K562 (cell line): ENCODE data around the gene CARD9. TPM values are rescaled to one million over a fixed set of nuclear protein-coding genes. Genes with fewer than 3 reads are reported as not detected.

Experiments used
- CLOCK ChIP-seq: fragments of 250-450 bp; sonication (Bioruptor Pico); IDR thresholded peaks from 2 replicates; pipeline ENCODE4 v1.4.0; 2020; ENCODE audit warnings: mild to moderate bottlenecking, moderate library complexity, borderline replicate concordance
- DACH1 ChIP-seq: fragments of 450-650 bp; IDR thresholded peaks from 2 replicates; pipeline ENCODE4 v1.6.1; 2018; ENCODE audit not compliant: partially characterized antibody
- EHMT2 ChIP-seq: fragments of 450-650 bp; IDR thresholded peaks from 2 replicates; pipeline ENCODE4 v1.6.1; 2018; ENCODE audit warnings: antibody characterized with exemption
- ELK3 ChIP-seq: fragments of 450-650 bp; formaldehyde crosslinking; IDR thresholded peaks from 2 replicates; pipeline ENCODE4 v1.4.0; 2020; ENCODE audit warnings: mild to moderate bottlenecking
- JUN ChIP-seq, 2 experiments: sonication (generic) in 1 of 2; formaldehyde crosslinking in 1 of 2; IDR thresholded peaks; 2 replicates each; pipeline versions ENCODE4 v1.6.1 to v1.8.0; 2012 to 2022; ENCODE audit warnings: borderline replicate concordance in 2 of 2, mild to moderate bottlenecking in 2 of 2, improper control_type of control experiment in 1 of 2, low read depth in 1 of 2, low read length in 1 of 2, missing genetic modification reagents in 1 of 2
- NCOR1 ChIP-seq: fragments of 450-650 bp; IDR thresholded peaks from 2 replicates; pipeline ENCODE4 v1.6.1; 2016; ENCODE audit warnings: mild to moderate bottlenecking, moderate library complexity
- NFXL1 ChIP-seq: fragments of 450-650 bp; formaldehyde crosslinking; IDR thresholded peaks from 2 replicates; pipeline ENCODE4 v1.4.0; 2021; ENCODE audit warnings: mild to moderate bottlenecking
- PBX2 ChIP-seq, 2 experiments: IDR thresholded peaks in 1 of 2; conservative IDR thresholded peaks in 1 of 2; 2 replicates each; pipeline ENCODE4 v1.6.1; 2016; ENCODE audit warnings: low read depth in 2 of 2, mild to moderate bottlenecking in 1 of 2, missing compliant biosample characterization in 1 of 2, missing genetic modification characterization in 1 of 2, moderate library complexity in 1 of 2
- PPARD ChIP-seq: fragments of 250-450 bp; sonication (Bioruptor Pico); IDR thresholded peaks from 2 replicates; pipeline ENCODE4 v1.8.0; 2022; ENCODE audit warnings: inconsistent platforms, mild to moderate bottlenecking, moderate library complexity
- PTTG1 ChIP-seq: fragments of 450-650 bp; IDR thresholded peaks from 2 replicates; pipeline ENCODE4 v1.6.1; 2016; ENCODE audit warnings: low read depth, mild to moderate bottlenecking, missing genetic modification characterization, missing compliant biosample characterization
- SRSF1 ChIP-seq: fragments of 200-400 bp; formaldehyde crosslinking; IDR thresholded peaks from 2 replicates; pipeline ENCODE4 v1.6.1; 2017; ENCODE audit warnings: mild to moderate bottlenecking, low read depth, low read length, moderate library complexity
- STAG1 ChIP-seq: sonication (generic); formaldehyde crosslinking; IDR thresholded peaks from 2 replicates; pipeline ENCODE4 v1.5.0; 2020; ENCODE audit warnings: missing genetic modification reagents, borderline replicate concordance
- TAF1 ChIP-seq: IDR thresholded peaks from 2 replicates; pipeline ENCODE4 v1.6.1; 2011; ENCODE audit warnings: mild to moderate bottlenecking, low read length, moderate library complexity; ENCODE audit not compliant: insufficient read depth, control insufficient read depth, severe bottlenecking; ENCODE audit errors: extremely low read depth
- TAL1 ChIP-seq: fragments of 450-650 bp; IDR thresholded peaks from 2 replicates; pipeline ENCODE4 v1.6.1; 2016; ENCODE audit warnings: mild to moderate bottlenecking
- ZFX ChIP-seq: sonication (generic); formaldehyde crosslinking; IDR thresholded peaks from 2 replicates; pipeline ENCODE4 v1.8.0; 2022; ENCODE audit warnings: mild to moderate bottlenecking, missing genetic modification reagents, moderate library complexity
- ZNF217 ChIP-seq: sonication (generic); formaldehyde crosslinking; IDR thresholded peaks from 2 replicates; pipeline ENCODE4 v1.8.0; 2022; ENCODE audit warnings: mild to moderate bottlenecking, missing genetic modification reagents
- ZNF398 ChIP-seq: fragments of 250-450 bp; sonication (Bioruptor Pico); IDR thresholded peaks from 2 replicates; pipeline ENCODE4 v1.8.0; 2021; ENCODE audit warnings: moderate library complexity, mild to moderate bottlenecking, inconsistent platforms
- ZNF551 ChIP-seq: fragments of 250-450 bp; sonication (Bioruptor Pico); IDR thresholded peaks from 2 replicates; pipeline ENCODE4 v1.5.0; 2021; ENCODE audit warnings: mild to moderate bottlenecking, moderate library complexity
- polyA plus RNA-seq, 8 experiments: library from polyadenylated mRNA; depleted of rRNA in 4 of 8; stranded (reverse) in 5 of 8; unstranded in 3 of 8; fragments of >200 nt; fragmentation: Nextera tagmentation in 2 of 8; fragmentation: Illumina TruSeq in 1 of 8; extraction: Ambion mirVana in 2 of 8; extraction: Trizol in 1 of 8; gene quantifications; 2 replicates each; pipeline versions ENCODE4 v1.2.1 to v1.2.3, GENCODE V29; 2011 to 2014; ENCODE audit warnings: inconsistent platforms in 1 of 8, missing spikeins in 1 of 8
- total RNA-seq, 7 experiments: library from RNA; depleted of rRNA in 6 of 7; stranded (reverse); fragments of >200 nt in 6 of 7; fragmentation: Illumina TruSeq in 2 of 7; extraction: Trizol in 2 of 7; gene quantifications; 2 replicates each; pipeline versions ENCODE4 v1.2.1 to v1.2.3, GENCODE V29; 2011 to 2021; ENCODE audit warnings: low replicate concordance in 1 of 7

CARD9 gene
- total and polyA plus RNA-seq, 9 of the 15 experiments (the other 6 are each of a cell fraction or from before 2014, with no cell fraction given) = 1.7 to 53.0 (median 9.7) TPM

GRCh38 chr9:136363106-136363948, 10.1 kb downstream of the CARD9 start, which contains the start of gene DNLZ (continued):
- no peak for TF ChIP-seq PBX2 (CRISPR knock-in tag; IDR thresholded peaks at IDR 0.05; ENCODE audit: low read depth)
- TF ChIP-seq PBX2 (tag; conservative IDR thresholded peaks at IDR 0.05; ENCODE audit: low read depth) = no peak
- TF ChIP-seq ZNF398 (CRISPR knock-in tag) = no peak
- peak; percentile 87 for TF ChIP-seq ZFX (CRISPR knock-in tag)
- no peak for TF ChIP-seq ZNF217
- TF ChIP-seq CLOCK = no peak
- peak; percentile 19; the same call in 1 of the 2 replicates for TF ChIP-seq STAG1 (CRISPR knock-in tag)
- TF ChIP-seq EHMT2 = no peak
- TF ChIP-seq PTTG1 (tag) = no peak
- TF ChIP-seq ELK3 (CRISPR knock-in tag) = 0 out of 2 replicates have a peak, but pooled peaks have one; percentile 9
- TF ChIP-seq ZNF551 = no peak
- TF ChIP-seq NCOR1 = peak; percentile 40
- no peak for TF ChIP-seq TAL1
- TF ChIP-seq JUN (IDR thresholded peaks at IDR 0.05; ENCODE audit: borderline replicate concordance, low read depth, low read length) = peak; percentile 86; the same call in 1 of the 2 replicates
- TF ChIP-seq JUN (CRISPR knock-in tag; IDR thresholded peaks at IDR 0.05; ENCODE audit: borderline replicate concordance) = no peak
- TF ChIP-seq DACH1 = no peak
- no peak for TF ChIP-seq PPARD
- TF ChIP-seq SRSF1 = peak; percentile 33; the same call in 1 of the 2 replicates
- no peak for TF ChIP-seq NFXL1 (CRISPR knock-in tag)
- peak; percentile 61 for TF ChIP-seq TAF1
